AG04449 (cell line): ENCODE results near the gene MARK2.

Experiments
- CTCF ChIA-PET: fragments of 350-600 bp; formaldehyde crosslinking; extraction: SDS; loops from one replicate; lab custom pipeline; 2021; ENCODE audit warnings: antibody characterized with exemption; lab: Yijun Ruan, JAX
- POLR2A ChIA-PET: fragments of 400-600, 350-600 bp; formaldehyde crosslinking; extraction: SDS; loops from one replicate; lab custom pipeline; 2020; ENCODE audit warnings: antibody characterized with exemption, inconsistent platforms; lab: Yijun Ruan, JAX
- DNase-seq: peaks from one replicate; pipeline ENCODE4 v3.0.0-alpha.2; 2010; ENCODE audit warnings: low read depth, low spot score
- H3K4me3 ChIP-seq: 2 replicates; pipeline ENCODE4 v1.5.1; 2011; ENCODE audit warnings: low read depth, mild to moderate bottlenecking, control low read depth, low read length
- TF ChIP-seq, protein P1 (sequence below): IDR thresholded peaks from one replicate; pipeline ENCODE4 v1.5.1; 2011; ENCODE audit warnings: mild to moderate bottlenecking, moderate library complexity, low read length, control low read depth, inconsistent platforms; ENCODE audit not compliant: insufficient read depth; ENCODE audit errors: missing control alignments

The MARK2 gene

DNA sequence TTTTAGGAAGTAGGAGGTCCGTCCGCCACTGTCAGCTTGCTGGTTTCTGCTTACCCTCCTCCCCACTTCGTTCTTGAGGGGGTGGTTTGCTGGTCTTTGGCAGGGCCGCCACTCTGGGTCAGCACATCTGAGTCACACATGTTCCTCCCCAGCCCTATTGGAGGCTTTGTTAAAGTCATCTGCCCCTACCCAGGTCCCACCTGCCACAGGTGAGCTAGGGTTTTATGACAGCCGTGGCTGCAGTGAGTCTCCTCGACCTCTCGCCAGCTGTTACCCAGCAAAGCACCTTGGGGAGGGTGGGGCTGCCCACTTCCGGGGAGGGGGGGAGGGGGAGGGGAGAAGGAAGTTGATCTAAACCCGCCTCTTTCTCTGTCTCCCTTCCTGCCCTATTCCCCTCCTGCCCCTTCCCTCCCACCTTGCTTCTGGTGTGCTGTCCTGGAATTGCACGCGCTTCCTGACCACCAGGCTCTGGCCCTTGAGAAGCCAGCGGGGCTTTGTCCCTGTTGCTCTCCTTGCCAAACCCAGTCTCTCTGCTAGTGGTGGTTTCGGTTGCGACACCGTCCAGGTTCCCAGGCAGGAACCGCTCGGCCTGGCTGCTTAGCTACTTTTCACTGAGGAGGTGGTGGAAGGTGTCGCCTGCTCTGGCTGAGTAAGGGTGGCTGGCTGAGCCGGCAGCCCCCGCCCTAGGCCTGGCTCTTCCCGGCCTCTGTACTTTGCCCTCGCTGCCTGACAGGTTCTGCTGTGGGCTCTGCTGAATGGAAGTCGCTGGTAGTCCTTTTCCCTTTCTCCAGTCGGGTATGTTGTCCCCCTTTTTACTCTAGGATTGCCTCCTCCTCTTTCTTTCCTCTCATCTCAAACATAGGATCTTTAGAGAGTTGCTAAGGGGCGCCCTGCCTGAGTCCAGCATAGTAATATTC lies 49.5 kb downstream of the MARK2 start:
- TF ChIP-seq, protein P1, sequence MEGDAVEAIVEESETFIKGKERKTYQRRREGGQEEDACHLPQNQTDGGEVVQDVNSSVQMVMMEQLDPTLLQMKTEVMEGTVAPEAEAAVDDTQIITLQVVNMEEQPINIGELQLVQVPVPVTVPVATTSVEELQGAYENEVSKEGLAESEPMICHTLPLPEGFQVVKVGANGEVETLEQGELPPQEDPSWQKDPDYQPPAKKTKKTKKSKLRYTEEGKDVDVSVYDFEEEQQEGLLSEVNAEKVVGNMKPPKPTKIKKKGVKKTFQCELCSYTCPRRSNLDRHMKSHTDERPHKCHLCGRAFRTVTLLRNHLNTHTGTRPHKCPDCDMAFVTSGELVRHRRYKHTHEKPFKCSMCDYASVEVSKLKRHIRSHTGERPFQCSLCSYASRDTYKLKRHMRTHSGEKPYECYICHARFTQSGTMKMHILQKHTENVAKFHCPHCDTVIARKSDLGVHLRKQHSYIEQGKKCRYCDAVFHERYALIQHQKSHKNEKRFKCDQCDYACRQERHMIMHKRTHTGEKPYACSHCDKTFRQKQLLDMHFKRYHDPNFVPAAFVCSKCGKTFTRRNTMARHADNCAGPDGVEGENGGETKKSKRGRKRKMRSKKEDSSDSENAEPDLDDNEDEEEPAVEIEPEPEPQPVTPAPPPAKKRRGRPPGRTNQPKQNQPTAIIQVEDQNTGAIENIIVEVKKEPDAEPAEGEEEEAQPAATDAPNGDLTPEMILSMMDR, result no peak
- ChIA-PET CTCF (interaction anchor here (1.1 to 1.2 kb wide), 2 partner anchors 9 to 19 kb away, joined by 3 to 6 read pairs; no protein-coding TSS in a partner anchor), POLR2A (no interaction called here)
- no peak overlapping the region for H3K4me3 ChIP-seq
- no peak for DNase-seq

GRCh38 chr11:63889344-63889743 lies 50.4 kb downstream of the MARK2 start:
- H3K4me3 ChIP-seq, result no peak overlapping the region
- ChIA-PET POLR2A (no interaction called here), CTCF (interaction anchor here (1.1 to 1.2 kb wide), 2 partner anchors 10 to 18 kb away, joined by 3 to 6 read pairs; no protein-coding TSS in a partner anchor)
- no peak for DNase-seq
- TF ChIP-seq, protein P1, result no peak

DNA sequence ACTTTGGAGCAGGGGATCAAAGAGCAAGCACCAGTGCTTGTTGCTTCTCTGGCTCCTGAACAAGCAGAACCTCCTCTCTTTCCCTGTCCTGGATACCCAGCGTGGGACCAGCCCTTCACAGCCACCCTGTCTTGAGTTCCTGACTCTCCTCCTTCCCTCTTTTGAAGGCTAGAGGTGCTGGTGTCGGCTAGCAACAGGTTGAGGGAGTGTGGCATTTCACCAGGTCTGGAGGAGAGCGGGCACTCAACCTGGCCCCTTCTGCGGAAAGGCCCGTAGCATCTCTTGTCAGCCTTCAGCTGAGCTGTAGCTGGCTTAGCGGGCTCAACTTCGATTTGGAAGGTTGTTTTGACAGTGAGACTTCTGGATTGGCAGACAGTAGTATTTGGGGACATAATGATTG lies 51.5 kb downstream of the MARK2 start:
- ChIA-PET CTCF (interaction anchor here (0.9 to 1.7 kb wide), 4 partner anchors 8 to 151 kb away, joined by 3 to 6 read pairs (median 3); no protein-coding TSS in a partner anchor), POLR2A (no interaction called here)
- TF ChIP-seq, protein P1, result no peak
- DNase-seq, result no peak
- no peak overlapping the region for H3K4me3 ChIP-seq

DNA sequence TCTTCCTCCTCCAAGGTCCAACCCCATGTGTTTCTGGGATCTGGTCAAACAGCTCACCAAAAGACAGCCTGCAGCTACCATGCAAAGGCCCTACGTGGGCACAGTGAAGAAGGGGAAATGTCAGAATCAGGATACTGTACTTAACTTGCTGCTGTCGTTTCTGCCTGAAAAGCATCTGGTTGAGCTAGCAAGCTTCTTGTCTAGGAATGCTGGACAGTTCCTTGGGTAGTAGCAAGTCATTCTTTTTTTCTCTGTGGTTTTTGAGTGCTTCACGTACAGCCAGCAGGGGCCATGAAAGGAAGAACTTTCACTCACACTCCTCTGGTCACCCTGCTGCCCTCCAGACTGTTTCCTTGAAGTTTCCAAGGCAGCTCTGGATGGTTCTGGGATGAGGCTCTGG lies 53.3 kb downstream of the MARK2 start:
- POLR2A ChIA-PET, result no interaction called here
- CTCF ChIA-PET, result interaction anchor here (0.8 to 2.1 kb wide), 5 partner anchors 9 to 260 kb away, joined by 3 to 8 read pairs (median 4); no protein-coding TSS in a partner anchor
- TF ChIP-seq, protein P1, result no peak
- DNase-seq, result no peak
- no peak overlapping the region for H3K4me3 ChIP-seq

DNA sequence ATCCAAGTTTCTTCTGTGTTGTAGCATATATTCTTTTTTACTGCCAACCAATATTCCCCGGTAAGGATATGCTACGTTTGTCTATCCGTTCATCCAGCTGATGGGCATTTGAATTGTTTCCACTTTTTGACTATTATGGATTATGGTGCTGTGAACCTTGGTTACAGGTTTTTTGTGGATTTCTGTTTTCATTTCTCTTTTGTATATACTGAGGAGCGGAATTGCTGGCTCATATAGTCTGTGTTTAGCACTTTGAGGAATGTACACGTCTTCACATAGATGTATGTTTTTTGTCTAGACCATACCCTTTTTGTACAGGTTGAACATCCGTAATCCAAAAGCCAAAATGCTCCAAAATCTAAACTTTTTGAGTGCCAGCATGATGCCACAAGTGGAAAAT lies 54.4 kb downstream of the MARK2 start:
- H3K4me3 ChIP-seq, result no peak overlapping the region
- DNase-seq, result no peak
- POLR2A ChIA-PET, result interaction anchor here (0.7 kb wide), 1 partner anchor 15 kb away, joined by 3 read pairs; no protein-coding TSS in a partner anchor
- TF ChIP-seq, protein P1, result no peak
- CTCF ChIA-PET, result interaction anchor here (1.6 to 2.1 kb wide), 4 partner anchors 13 to 259 kb away, joined by 3 to 8 read pairs (median 5); no protein-coding TSS in a partner anchor

DNA sequence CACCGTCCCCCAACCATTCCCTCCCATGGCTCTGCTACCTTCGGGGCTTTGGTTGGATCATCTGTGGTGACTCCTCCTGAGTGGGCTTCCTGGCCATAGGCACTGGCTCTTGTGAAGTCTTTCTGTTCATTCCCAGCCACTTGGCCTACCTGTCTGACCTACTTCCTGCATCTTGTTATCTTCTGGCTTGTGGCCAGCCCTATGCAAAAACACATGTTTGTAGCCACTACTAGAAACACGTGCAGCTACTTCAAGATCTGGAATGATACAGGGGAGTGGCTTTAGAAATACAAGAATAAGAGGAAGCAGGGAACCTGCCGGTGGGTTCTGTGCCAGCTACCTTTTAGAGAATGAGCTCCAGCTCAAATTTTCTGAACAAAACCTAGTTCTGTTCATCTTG lies 57.2 kb downstream of the MARK2 start:
- H3K4me3 ChIP-seq, result no peak overlapping the region
- no peak for DNase-seq
- TF ChIP-seq, protein P1, result no peak
- ChIA-PET POLR2A (no interaction called here), CTCF (interaction anchor here (1.0 to 6.0 kb wide), 3 partner anchors 11 to 59 kb away, joined by 3 to 37 read pairs (median 16); no protein-coding TSS in a partner anchor)
